Measurements from ENCODE around the gene EMC1.
A peak's percentile ranks its signal among the peaks of the same experiment; 100 is the strongest.

The EMC1 gene

DNA sequence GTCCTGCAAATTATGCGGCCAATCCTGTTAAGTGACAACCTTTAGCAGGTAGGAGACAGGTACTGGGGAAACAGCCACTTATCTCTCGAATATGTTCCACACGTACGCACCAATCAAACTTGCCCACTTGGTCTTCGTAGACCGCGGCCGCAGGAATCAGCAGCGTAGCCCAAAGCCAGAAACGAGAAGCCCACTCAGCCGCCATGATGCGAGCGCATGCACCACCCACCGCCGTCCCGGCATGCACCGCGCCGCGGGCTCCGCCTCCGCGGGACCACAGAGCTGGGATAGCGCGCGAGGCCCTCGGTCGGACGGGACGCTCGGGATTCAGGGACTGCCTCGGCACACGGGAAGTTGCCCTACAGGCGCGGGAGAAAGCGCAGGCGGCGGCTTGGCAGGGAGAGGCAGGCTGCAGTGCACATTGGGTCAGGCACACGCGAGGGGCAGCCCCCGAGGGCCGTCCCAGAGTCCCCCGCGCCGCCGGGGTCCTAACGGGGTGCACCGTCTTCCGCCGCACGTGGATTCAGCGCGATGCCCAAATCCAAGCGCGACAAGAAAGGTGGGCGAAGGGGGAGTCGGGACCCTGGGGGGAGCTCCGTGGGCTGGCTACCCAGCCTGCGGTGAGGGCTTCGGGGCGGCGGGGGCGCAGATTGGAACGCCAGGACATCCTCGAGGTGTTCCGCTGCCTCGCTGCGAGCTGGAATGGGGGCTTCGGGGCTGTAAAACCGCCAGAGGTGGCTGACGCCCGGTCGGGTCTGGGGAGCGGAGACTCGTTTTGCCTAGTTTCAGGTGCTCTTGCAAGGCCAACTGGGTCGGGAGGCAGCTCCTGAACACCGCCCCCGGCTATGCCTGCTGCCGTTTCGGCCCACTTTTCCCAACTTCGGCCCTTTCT, at the start of gene EMC1, which contains the start of gene MRTO4 (continued):
- 0 out of 2 replicates have a peak, but pooled peaks have one; percentile 5 for TF ChIP-seq ZBTB44 (tag by site-specific recombination; IDR thresholded peaks at IDR 0.05)

DNA sequence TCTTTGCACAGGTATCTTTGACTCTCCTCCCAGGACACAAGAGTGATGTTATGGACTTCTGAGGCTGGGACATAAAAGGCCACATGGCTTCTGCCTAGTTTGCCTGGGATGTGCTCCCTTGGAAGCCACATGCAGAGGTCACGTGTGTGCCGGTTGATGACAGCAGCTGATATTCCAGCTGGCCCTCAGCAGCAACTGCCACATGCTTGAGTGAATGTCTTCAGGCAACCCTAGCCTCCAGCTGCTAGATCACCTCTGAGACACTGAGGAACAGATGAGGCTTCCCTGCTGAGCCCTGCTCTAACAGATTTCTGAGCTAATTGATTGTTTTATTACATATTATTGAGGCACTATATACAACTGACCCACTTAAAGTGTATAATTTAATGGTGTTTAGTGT, 48.9 kb upstream of the EMC1 start:
- Histone ChIP-seq H3K27ac (ENCODE audit: extremely low read depth, low read depth, low read length) (no peak overlapping the region), H3K4me1 (ENCODE audit: control insufficient read depth, insufficient read depth, low read length) (no peaks in the 10 kb centered on the region), H3K9me3 (ENCODE audit: control insufficient read depth, insufficient read depth, low read depth, low read length) (no peaks in the 10 kb centered on the region), H3K4me3 (ENCODE audit: low read depth, low read length) (no peak overlapping the region), H3K36me3 (ENCODE audit: control insufficient read depth in 2 of 2, insufficient read depth in 1 of 2, low read length in 2 of 2) (peaks cover 6 to 57% of the 10 kb centered on the region in 2 experiments; a peak in 2 of 3 replicates)
- TF ChIP-seq ZNF513 (tag by site-specific recombination; IDR thresholded peaks at IDR 0.05) (no peak), GLIS1 (tag by site-specific recombination; IDR thresholded peaks at IDR 0.05) (no peak), ZNF610 (tag by site-specific recombination; IDR thresholded peaks at IDR 0.05; ENCODE audit: borderline replicate concordance) (no peak), ZNF302 (tag by site-specific recombination; IDR thresholded peaks at IDR 0.05; ENCODE audit: low read depth) (no peak), ZNF555 (tag by site-specific recombination; conservative IDR thresholded peaks at IDR 0.05) (no peak), ZNF549 (tag by site-specific recombination; IDR thresholded peaks at IDR 0.05) (no peak), ZNF335 (tag by site-specific recombination; conservative IDR thresholded peaks at IDR 0.05) (no peak), SCRT1 (tag by site-specific recombination; IDR thresholded peaks at IDR 0.05; ENCODE audit: borderline replicate concordance) (no peak)
- TF ChIP-seq, protein P1, sequence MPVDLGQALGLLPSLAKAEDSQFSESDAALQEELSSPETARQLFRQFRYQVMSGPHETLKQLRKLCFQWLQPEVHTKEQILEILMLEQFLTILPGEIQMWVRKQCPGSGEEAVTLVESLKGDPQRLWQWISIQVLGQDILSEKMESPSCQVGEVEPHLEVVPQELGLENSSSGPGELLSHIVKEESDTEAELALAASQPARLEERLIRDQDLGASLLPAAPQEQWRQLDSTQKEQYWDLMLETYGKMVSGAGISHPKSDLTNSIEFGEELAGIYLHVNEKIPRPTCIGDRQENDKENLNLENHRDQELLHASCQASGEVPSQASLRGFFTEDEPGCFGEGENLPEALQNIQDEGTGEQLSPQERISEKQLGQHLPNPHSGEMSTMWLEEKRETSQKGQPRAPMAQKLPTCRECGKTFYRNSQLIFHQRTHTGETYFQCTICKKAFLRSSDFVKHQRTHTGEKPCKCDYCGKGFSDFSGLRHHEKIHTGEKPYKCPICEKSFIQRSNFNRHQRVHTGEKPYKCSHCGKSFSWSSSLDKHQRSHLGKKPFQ (tag by site-specific recombination; IDR thresholded peaks at IDR 0.05) = no peak
- TF ChIP-seq, protein P2, sequence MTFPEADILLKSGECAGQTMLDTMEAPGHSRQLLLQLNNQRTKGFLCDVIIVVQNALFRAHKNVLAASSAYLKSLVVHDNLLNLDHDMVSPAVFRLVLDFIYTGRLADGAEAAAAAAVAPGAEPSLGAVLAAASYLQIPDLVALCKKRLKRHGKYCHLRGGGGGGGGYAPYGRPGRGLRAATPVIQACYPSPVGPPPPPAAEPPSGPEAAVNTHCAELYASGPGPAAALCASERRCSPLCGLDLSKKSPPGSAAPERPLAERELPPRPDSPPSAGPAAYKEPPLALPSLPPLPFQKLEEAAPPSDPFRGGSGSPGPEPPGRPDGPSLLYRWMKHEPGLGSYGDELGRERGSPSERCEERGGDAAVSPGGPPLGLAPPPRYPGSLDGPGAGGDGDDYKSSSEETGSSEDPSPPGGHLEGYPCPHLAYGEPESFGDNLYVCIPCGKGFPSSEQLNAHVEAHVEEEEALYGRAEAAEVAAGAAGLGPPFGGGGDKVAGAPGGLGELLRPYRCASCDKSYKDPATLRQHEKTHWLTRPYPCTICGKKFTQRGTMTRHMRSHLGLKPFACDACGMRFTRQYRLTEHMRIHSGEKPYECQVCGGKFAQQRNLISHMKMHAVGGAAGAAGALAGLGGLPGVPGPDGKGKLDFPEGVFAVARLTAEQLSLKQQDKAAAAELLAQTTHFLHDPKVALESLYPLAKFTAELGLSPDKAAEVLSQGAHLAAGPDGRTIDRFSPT (tag by site-specific recombination; IDR thresholded peaks at IDR 0.05) = no peak
- POLR2A ChIA-PET = interaction anchor here (1.5 kb wide), 1 partner anchor 11 kb away, joined by 5 read pairs; the partner anchor contains the start of genes AKR7A2 and SLC66A1
- CTCF ChIA-PET = no interaction called here

DNA sequence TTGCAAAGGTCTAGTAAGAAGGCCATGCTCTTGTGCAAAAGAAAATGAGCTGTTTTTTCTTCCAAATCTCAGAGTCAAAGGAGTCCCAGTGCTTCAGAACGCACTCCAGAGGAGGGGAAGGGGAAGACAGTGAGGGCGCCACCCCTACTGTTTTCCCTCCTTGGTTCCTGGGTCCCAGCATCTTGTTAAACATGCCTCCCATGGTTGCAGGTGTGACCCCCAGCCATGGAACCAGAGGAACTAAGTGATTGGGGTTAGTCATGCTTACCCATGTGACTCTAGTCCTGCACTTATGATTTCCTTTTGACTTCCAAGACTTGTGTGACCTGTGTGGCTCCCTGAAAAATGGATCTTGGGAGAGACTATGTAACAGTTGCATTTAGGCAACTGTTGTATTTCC, 43.3 kb upstream of the EMC1 start:
- POLR2A ChIA-PET = no interaction called here
- TF ChIP-seq TRIM28 (IDR thresholded peaks at IDR 0.05; ENCODE audit: borderline replicate concordance, low read length) (peak; percentile 99; the same call in 1 of the 2 replicates), CTCF (tag by site-specific recombination; IDR thresholded peaks at IDR 0.05) (no peak)

More for the DNA sequence above, 43.3 kb upstream of the EMC1 start:
- H3K9me3 ChIP-seq (ENCODE audit: control insufficient read depth, insufficient read depth, low read depth, low read length) = no peaks in the 10 kb centered on the region
- CTCF ChIA-PET = interaction anchor here (0.7 kb wide), 1 partner anchor 201 kb away, joined by 3 read pairs; no protein-coding TSS in a partner anchor
- H3K4me3 ChIP-seq (ENCODE audit: low read depth, low read length) = no peak overlapping the region
- no peak overlapping the region for H3K27ac ChIP-seq (ENCODE audit: extremely low read depth, low read depth, low read length)
- peaks cover 6 to 19% of the 10 kb centered on the region in 2 experiments; a peak in 2 of 3 replicates for H3K36me3 ChIP-seq (ENCODE audit: control insufficient read depth in 2 of 2, insufficient read depth in 1 of 2, low read length in 2 of 2)
- H3K4me1 ChIP-seq (ENCODE audit: control insufficient read depth, insufficient read depth, low read length) = no peaks in the 10 kb centered on the region

Measured in HEK293 (cell line).